ENCODE measurements around the gene FILIP1. TPM values are rescaled to one million over a fixed set of nuclear protein-coding genes. Genes with fewer than 3 reads are reported as not detected.

The FILIP1 gene
- total and polyA plus RNA-seq, 2 of the 8 experiments (the other 6 are each of a cell fraction or from before 2014, with no cell fraction given): 2.4 to 5.7 TPM

- FAIRE-seq: no peak
- CTCF ChIA-PET (ENCODE audit: partially characterized antibody): interaction anchor here (1.0 to 4.5 kb wide), 2 partner anchors 12 to 125 kb away, joined by 3 to 22 read pairs; no protein-coding TSS in a partner anchor
- TF ChIP-seq POLR2A (IDR thresholded peaks at IDR 0.05; ENCODE audit: control extremely low read depth in 1 of 2, low read depth in 2 of 2, low read length in 2 of 2) (no peak), GTF2F1 (IDR thresholded peaks at IDR 0.05; ENCODE audit: borderline replicate concordance, low read depth, low read length) (no peak), E2F6 (IDR thresholded peaks at IDR 0.05) (no peak)
These were observed 114.1 kb downstream of the FILIP1 start for GRCh38 chr6:75379536-75379935.

More at GRCh38 chr6:75379536-75379935, 114.1 kb downstream of the FILIP1 start:
- no peak overlapping the region for H3K27ac ChIP-seq (ENCODE audit: low read depth, low read length)
- no peaks in the 10 kb centered on the region for H3K23me2 ChIP-seq (ENCODE audit: low read depth, low read length)
- no peak overlapping the region for H3K4ac ChIP-seq (replicated peaks; ENCODE audit: insufficient read length, low read depth, low read length)
- 85% methylated on average over 4 of the region's 4 CpGs; no CpG with 5 or more reads in 1 of the 2 experiments for WGBS, 2 experiments (ENCODE audit: extremely low coverage in 1 of 2, insufficient coverage in 1 of 2, insufficient read length in 1 of 2, insufficient replicate concordance in 2 of 2, low coverage in 1 of 2, low lambda C conversion rate in 2 of 2, missing lambda C conversion rate in 1 of 2)
- H3K56ac ChIP-seq (replicated peaks; ENCODE audit: insufficient read length, low read depth, low read length): no peak overlapping the region
- H3K9ac ChIP-seq (replicated peaks in 1 of 4; ENCODE audit: extremely low read depth in 1 of 4, low read depth in 3 of 4, low read length in 3 of 4): no peak overlapping the region
- no peak overlapping the region for H3K4me2 ChIP-seq (ENCODE audit: insufficient read depth in 1 of 2, low read depth in 2 of 2, low read length in 2 of 2)
- POLR2A ChIA-PET (ENCODE audit: partially characterized antibody): no interaction called here
- no peaks in the 10 kb centered on the region for H3K27me3 ChIP-seq (replicated peaks in 1 of 4; ENCODE audit: control insufficient read depth in 3 of 4, extremely low read depth in 1 of 4, insufficient read depth in 3 of 4, low read length in 3 of 4)
- H2BK120ac ChIP-seq (replicated peaks; ENCODE audit: low read depth, low read length): no peak overlapping the region
- no peak overlapping the region; the same call in 1 of the 2 replicates for H2BK15ac ChIP-seq (ENCODE audit: low read length)
- no peak overlapping the region; the same call in 1 of the 2 replicates for H3K18ac ChIP-seq (ENCODE audit: extremely low read depth, low read length)
- H4K5ac ChIP-seq (ENCODE audit: insufficient read length, low read depth, low read length): no peak overlapping the region
- peak overlapping the region; percentile 40; the same call in 1 of the 2 replicates for H2BK20ac ChIP-seq (ENCODE audit: low read length)
- H3K79me1 ChIP-seq (ENCODE audit: low read depth, low read length): no peaks in the 10 kb centered on the region
- no peak for DNase-seq (ENCODE audit: low read depth in 1 of 2, low spot score in 2 of 2)
- H2BK12ac ChIP-seq (ENCODE audit: low read depth, low read length): peak overlapping the region; percentile 92; the same call in 1 of the 2 replicates
- no peak overlapping the region for H2AK5ac ChIP-seq (ENCODE audit: low read depth, low read length)
- no peak overlapping the region for H4K8ac ChIP-seq (ENCODE audit: extremely low read depth, insufficient read depth, low read length)
- no peaks in the 10 kb centered on the region for H3K9me3 ChIP-seq (ENCODE audit: insufficient read depth in 2 of 2, low read depth in 1 of 2, low read length in 1 of 2)
- no peaks in the 10 kb centered on the region for H4K20me1 ChIP-seq (replicated peaks in 1 of 2; ENCODE audit: control insufficient read depth in 1 of 2, insufficient read depth in 2 of 2, low read length in 2 of 2)
- H3K4me1 ChIP-seq (replicated peaks in 1 of 4; ENCODE audit: control insufficient read depth in 3 of 4, insufficient read depth in 4 of 4, low read length in 3 of 4): peaks cover 4 to 24% (median 13%) of the 10 kb centered on the region in 4 experiments; a peak in 5 of 7 replicates
- H3K36me3 ChIP-seq (ENCODE audit: control insufficient read depth in 2 of 4, insufficient read depth in 4 of 4, low read length in 3 of 4): no peaks in the 10 kb centered on the region
- H3K23ac ChIP-seq (ENCODE audit: insufficient read length): no peak overlapping the region
- H3K79me2 ChIP-seq (ENCODE audit: control insufficient read depth in 1 of 2, insufficient read depth in 2 of 2, low read length in 2 of 2): no peaks in the 10 kb centered on the region
- peak overlapping the region; percentile 75; the same call in 1 of the 2 replicates for H2AFZ ChIP-seq (ENCODE audit: low read length)
- no peak overlapping the region; the same call in 1 of the 2 replicates for H2BK5ac ChIP-seq (ENCODE audit: low read depth, low read length)
- H3K4me3 ChIP-seq (ENCODE audit: extremely low read depth in 1 of 4, insufficient read depth in 2 of 4, low read depth in 3 of 4, low read length in 4 of 4): no peak overlapping the region
- no peak overlapping the region for H3K14ac ChIP-seq (ENCODE audit: insufficient read length)
- peak overlapping the region; percentile 18 for H4K91ac ChIP-seq (replicated peaks; ENCODE audit: insufficient read length, low read length)

All from H1 (cell line).